Activated B cell treated with CpG ODN at 0.5 μM for 24 hours (primary cell): Measurements from ENCODE around the gene PPL. TPM values are rescaled to one million over a fixed set of nuclear protein-coding genes. Genes with fewer than 3 reads are reported as not detected.
"Not testable (repeated sequence)": the region's sequence is repeated elsewhere in the genome, so short reads cannot be mapped to it uniquely, and the experiment has no call there.

Experiments
- ATAC-seq: fragments of 200-7000 bp; cut with Tn5 transposase; one replicate; pipeline ENCODE4 v1.10.0; 2021; ENCODE audit warnings: low read depth, mild to moderate bottlenecking, moderate library complexity
- CTCF ChIA-PET: fragments of 350-600 bp; sonication (Branson Sonifier 250); formaldehyde crosslinking; loops from one replicate; lab custom pipeline; 2021; ENCODE audit warnings: antibody characterized with exemption; lab: Charles Lee
- POLR2A ChIA-PET: fragments of 350-600 bp; sonication (Branson Sonifier 250); formaldehyde crosslinking; loops from one replicate; lab custom pipeline; 2021; ENCODE audit warnings: antibody characterized with exemption; lab: Charles Lee
- DNase-seq: peaks from one replicate; pipeline ENCODE4 v3.0.0; 2022
- H3K27ac Mint-ChIP-seq: one replicate; pipeline ENCODE4 v1.8.0; 2020; ENCODE audit warnings: mixed read lengths
- H3K27me3 Mint-ChIP-seq: one replicate; pipeline ENCODE4 v1.8.0; 2021; ENCODE audit warnings: mixed read lengths
- H3K36me3 Mint-ChIP-seq: one replicate; pipeline ENCODE4 v1.8.0; 2021; ENCODE audit warnings: low read depth, mixed read lengths
- H3K4me1 Mint-ChIP-seq: one replicate; pipeline ENCODE4 v1.8.0; 2021; ENCODE audit warnings: mixed read lengths
- H3K4me3 Mint-ChIP-seq: one replicate; pipeline ENCODE4 v1.8.0; 2020; ENCODE audit warnings: mild to moderate bottlenecking, mixed read lengths
- H3K9me3 Mint-ChIP-seq: one replicate; pipeline ENCODE4 v1.8.0; 2020; ENCODE audit warnings: mixed read lengths
- intact Hi-C: fragments of 100-400 bp; cut with micrococcal nuclease; formaldehyde crosslinking; loops from one replicate; pipeline ENCODE4 v1.15.1; 2024
- total RNA-seq: library from RNA; stranded (reverse); gene quantifications from 2 replicates; pipeline ENCODE4 v1.2.3, GENCODE V29; 2022
- TF ChIP-seq, protein P1 (sequence below): fragments of 200-600 bp; IDR thresholded peaks from one replicate; pipeline ENCODE4 v1.8.0; 2022; ENCODE audit warnings: antibody characterized with exemption, mild to moderate bottlenecking

PPL gene
- total RNA-seq, 1 donor from 2014 or later: 0.04 TPM

DNA sequence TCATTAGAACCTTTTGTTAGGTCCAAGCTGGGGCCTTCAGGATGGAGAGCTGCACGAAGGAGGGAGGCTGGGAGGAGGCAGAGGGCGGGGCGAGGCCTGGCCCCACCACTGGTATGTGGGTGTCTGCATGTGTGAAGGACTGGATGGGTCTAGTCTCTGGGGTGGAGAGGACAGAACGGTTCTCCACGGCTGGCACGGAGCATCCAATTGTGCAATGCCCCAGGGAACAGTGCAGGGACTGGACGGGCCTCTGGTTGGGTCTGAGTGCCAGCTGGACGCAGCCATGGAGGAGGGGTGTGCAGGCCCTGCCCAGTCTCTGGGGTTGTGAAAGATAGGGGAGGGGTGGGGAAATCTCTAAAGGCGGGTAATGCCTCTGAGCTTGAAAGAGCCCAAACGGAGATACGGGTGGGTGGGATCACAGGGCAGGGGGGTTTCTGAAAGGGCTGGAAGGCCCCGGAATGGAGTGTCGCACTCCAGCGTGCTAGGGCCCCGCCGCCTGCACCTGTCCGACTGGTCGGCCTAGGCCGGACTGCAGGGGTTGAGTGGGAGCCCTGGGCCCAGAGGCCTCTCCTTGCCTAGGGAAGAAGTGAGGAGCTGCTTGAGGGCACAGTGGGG lies 1.6 kb downstream of the PPL start:
- intact Hi-C loops: no loop called here
- Mint-ChIP-seq H3K9me3 (no peaks in the 10 kb centered on the region), H3K27ac (no peak overlapping the region), H3K36me3 (no peaks in the 10 kb centered on the region), H3K4me3 (no peak overlapping the region), H3K4me1 (peaks cover 10% of the 10 kb centered on the region), H3K27me3 (peaks cover 33% of the 10 kb centered on the region)
- ATAC-seq: no peak
- POLR2A ChIA-PET: no interaction called here
- TF ChIP-seq, protein P1, sequence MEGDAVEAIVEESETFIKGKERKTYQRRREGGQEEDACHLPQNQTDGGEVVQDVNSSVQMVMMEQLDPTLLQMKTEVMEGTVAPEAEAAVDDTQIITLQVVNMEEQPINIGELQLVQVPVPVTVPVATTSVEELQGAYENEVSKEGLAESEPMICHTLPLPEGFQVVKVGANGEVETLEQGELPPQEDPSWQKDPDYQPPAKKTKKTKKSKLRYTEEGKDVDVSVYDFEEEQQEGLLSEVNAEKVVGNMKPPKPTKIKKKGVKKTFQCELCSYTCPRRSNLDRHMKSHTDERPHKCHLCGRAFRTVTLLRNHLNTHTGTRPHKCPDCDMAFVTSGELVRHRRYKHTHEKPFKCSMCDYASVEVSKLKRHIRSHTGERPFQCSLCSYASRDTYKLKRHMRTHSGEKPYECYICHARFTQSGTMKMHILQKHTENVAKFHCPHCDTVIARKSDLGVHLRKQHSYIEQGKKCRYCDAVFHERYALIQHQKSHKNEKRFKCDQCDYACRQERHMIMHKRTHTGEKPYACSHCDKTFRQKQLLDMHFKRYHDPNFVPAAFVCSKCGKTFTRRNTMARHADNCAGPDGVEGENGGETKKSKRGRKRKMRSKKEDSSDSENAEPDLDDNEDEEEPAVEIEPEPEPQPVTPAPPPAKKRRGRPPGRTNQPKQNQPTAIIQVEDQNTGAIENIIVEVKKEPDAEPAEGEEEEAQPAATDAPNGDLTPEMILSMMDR: no peak
- DNase-seq: no peak
- CTCF ChIA-PET: no interaction called here

DNA sequence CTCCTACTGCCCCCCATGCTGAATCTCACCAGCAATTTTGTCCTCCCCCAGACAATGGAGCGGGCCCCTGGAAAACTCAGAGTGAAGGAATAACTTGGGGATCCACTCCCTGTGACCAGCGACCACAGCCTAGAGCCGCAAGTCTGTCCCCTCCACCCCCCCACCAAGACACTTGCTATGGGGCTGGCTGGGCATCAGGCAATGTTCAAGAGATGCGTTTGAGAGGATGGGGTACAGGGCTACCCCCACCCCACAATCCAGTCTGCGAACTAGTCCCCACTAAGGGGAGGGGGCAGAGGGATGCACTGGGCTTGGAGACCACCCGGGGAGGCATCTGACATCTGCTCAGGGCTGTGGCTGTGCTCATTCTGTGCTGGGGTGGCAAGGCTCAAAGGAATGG lies 2.4 kb downstream of the PPL start:
- TF ChIP-seq, protein P1: no peak
- ChIA-PET CTCF (no interaction called here), POLR2A (no interaction called here)
- Mint-ChIP-seq H3K4me3 (no peak overlapping the region), H3K4me1 (peaks cover 10% of the 10 kb centered on the region), H3K36me3 (no peaks in the 10 kb centered on the region), H3K9me3 (no peaks in the 10 kb centered on the region), H3K27ac (no peak overlapping the region), H3K27me3 (peaks cover 33% of the 10 kb centered on the region)
- DNase-seq (no peak), ATAC-seq (no peak)
- intact Hi-C loops: no loop called here

DNA sequence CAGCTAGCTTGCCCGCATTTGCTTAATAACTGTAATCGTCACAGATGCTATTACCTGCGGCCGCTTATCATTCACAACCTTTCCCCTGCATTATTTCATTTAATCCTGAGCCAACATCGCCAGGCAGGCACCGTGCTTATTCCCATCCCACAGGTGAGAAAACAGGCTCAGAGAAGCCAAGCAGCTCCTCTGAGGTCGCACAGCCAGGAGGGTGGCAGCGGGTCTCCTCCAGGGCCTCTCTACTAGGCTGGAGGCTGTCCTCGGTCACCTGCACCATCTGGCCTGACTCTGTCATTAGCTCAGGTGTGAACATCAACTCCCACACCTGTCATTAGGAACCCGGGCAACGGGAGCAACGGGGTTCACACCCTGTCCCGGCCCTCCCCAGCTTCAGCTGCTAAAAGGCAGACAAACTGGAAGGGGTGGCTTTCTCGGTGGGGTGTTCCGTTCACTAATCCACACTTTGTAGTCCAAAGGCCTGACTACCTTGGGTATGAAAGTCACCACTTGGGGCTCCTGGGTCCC lies 3.0 kb downstream of the PPL start:
- Mint-ChIP-seq H3K9me3 (no peaks in the 10 kb centered on the region), H3K4me3 (no peak overlapping the region), H3K4me1 (peaks cover 10% of the 10 kb centered on the region), H3K27ac (no peak overlapping the region), H3K36me3 (no peaks in the 10 kb centered on the region), H3K27me3 (peaks cover 36% of the 10 kb centered on the region)
- intact Hi-C loops: no loop called here
- CTCF ChIA-PET: no interaction called here
- TF ChIP-seq, protein P1: no peak
- ATAC-seq: no peak
- POLR2A ChIA-PET: no interaction called here
- DNase-seq: no peak

DNA sequence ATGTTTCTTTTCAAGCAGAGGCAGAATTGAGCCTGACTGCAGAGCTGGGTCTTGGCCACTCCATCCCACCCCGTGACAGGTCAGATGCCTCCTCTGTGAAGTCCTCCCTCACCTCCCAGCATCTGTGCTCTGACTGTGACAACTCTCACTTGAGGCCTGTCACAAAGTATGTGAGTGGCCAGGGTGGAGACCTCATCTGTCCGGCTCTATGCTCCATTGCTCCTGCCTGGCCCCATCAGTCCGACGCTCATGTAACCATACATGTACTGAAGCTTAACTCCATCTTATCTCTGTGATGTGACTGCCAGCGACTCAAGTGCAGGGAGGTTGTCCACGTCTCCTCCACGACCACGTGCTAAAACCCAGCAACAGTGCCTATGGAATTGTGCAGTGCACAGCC lies 3.5 kb downstream of the PPL start:
- CTCF ChIA-PET: no interaction called here
- Mint-ChIP-seq H3K4me1 (peaks cover 10% of the 10 kb centered on the region), H3K27ac (no peak overlapping the region), H3K27me3 (peaks cover 33% of the 10 kb centered on the region), H3K9me3 (no peaks in the 10 kb centered on the region), H3K36me3 (no peaks in the 10 kb centered on the region), H3K4me3 (no peak overlapping the region)
- TF ChIP-seq, protein P1: no peak
- ATAC-seq (no peak), DNase-seq (no peak)
- POLR2A ChIA-PET: no interaction called here
- intact Hi-C loops: no loop called here

DNA sequence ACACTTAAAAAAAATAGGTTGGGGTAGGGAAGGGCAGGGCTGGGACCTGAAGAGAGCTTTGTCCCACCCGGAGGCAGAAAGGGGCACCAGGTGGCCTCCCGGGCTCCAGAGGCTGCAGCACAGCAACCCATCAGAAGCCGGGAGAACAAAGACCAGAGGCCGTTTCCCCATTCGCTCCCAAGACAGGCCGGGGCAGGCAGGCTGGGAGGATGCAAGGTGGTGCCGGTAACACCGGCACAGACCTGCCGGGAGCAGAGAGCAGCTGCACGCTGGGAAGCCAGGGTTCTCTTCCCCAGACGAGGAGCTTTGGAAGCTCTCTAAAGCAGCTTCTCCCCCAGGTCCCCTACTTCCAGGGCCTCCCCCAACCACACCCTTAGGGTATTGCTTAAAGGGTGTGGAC lies 5.6 kb downstream of the PPL start:
- H3K9me3 Mint-ChIP-seq: peaks cover 5% of the 10 kb centered on the region
- H3K27me3 Mint-ChIP-seq: peaks cover 21% of the 10 kb centered on the region
- no peak overlapping the region for H3K4me3 Mint-ChIP-seq
- ATAC-seq: no peak
- no peak overlapping the region for H3K27ac Mint-ChIP-seq
- ChIA-PET CTCF (no interaction called here), POLR2A (no interaction called here)
- TF ChIP-seq, protein P1: no peak
- intact Hi-C loops: no loop called here
- peaks cover 2% of the 10 kb centered on the region for H3K4me1 Mint-ChIP-seq
- peaks cover 2% of the 10 kb centered on the region for H3K36me3 Mint-ChIP-seq
- DNase-seq: no peak

DNA sequence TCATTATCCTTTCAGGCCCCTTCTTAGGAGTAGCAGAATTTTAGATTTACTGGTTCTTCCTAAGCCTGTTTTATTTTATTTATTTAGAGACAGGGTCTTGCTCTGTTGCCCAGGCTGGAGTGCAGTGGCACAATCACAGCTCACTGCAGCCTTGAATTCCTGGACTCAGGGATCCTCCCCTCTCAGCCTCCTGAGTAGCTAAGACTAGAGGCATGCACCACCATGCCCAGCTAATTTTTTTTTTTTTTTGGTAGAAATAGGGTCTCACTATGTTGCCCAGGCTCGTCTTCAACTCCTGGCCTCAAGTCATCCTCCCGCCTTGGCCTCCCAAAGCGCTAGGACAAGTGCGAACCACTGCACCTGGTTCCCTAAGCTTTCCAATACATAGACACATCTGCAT lies 7.3 kb downstream of the PPL start:
- Mint-ChIP-seq H3K27me3 (peaks cover 14% of the 10 kb centered on the region), H3K9me3 (peaks cover 10% of the 10 kb centered on the region)
- H3K4me3 Mint-ChIP-seq, H3K4me1 Mint-ChIP-seq, H3K36me3 Mint-ChIP-seq, DNase-seq, H3K27ac Mint-ChIP-seq, CTCF ChIA-PET, intact Hi-C loops, POLR2A ChIA-PET, ATAC-seq: not testable (repeated sequence)
